Omental fat pad (tissue), 4 donors: ENCODE results near the gene SUPT4H1. TPM values are rescaled to one million over a fixed set of nuclear protein-coding genes. Genes with fewer than 3 reads are reported as not detected.

Experiments
- ATAC-seq: fragments of 150-250 bp; one replicate; pipeline ENCODE4 v1.9.1; 2016; ENCODE audit warnings: mild to moderate bottlenecking, moderate library complexity; ENCODE audit not compliant: low FRiP score
- DNase-seq: peaks from one replicate; pipeline ENCODE4 v3.0.0-alpha.2; 2019; ENCODE audit warnings: low spot score
- total RNA-seq, 4 donors: library from RNA; depleted of rRNA; stranded (reverse); fragments of >200 nt; gene quantifications; one replicate each; pipeline ENCODE4 v1.1.0, GENCODE V29; 2016
- TF ChIP-seq, protein P1 (sequence below), 3 donors: fragments of 450-650 bp; IDR thresholded peaks; one replicate each; pipeline ENCODE4 v1.5.1; 2016 to 2017; ENCODE audit warnings: antibody characterized with exemption in 3 of 3, mild to moderate bottlenecking in 3 of 3, moderate library complexity in 2 of 3

The SUPT4H1 gene
- total RNA-seq, 4 donors from 2014 or later: 42.1 to 49.2 (median 47.3) TPM

DNA sequence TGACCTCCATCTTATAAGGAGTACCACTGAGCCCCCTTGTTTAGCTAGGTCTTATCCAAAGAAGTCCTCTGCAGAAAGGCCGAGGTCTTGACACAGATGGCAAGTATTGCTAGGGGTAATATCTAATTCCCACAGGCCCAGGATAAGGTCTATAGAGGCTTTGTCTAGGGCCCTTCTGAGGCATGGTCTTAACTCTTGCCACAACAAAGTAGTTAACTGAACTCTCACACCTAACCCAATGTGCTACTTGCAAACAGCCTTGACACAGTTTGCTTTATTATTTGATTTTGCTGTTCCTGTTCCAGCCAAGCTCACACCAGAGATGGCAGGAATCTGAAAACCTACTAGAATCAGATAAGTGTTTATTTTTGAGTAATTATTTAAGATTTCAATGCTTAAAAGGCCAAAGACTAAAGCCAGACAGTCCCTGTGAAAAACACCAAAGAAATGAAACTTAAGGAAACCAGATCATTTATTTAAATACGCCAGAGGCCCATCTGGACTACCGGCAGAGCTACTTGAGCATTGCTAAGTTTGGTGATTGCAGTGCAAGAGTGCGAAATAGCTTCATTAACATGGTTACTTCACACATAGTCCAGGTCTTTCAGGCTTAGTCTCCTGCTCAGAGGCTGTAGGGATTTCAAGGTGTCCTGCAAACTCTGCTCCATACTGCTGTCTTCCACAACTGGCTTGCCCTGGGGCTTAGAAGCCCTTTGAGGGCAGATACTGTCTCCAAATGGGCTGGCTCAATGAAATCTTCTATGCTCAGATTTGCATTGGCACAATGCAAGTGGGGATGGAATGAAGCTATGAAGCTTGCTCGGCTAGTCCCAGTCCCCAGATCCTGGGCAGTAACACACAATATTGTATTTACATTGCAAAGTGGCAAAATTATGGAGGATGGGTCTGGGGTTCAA is 28.5 kb upstream of the SUPT4H1 start:
- no peak for ATAC-seq
- TF ChIP-seq, protein P1, sequence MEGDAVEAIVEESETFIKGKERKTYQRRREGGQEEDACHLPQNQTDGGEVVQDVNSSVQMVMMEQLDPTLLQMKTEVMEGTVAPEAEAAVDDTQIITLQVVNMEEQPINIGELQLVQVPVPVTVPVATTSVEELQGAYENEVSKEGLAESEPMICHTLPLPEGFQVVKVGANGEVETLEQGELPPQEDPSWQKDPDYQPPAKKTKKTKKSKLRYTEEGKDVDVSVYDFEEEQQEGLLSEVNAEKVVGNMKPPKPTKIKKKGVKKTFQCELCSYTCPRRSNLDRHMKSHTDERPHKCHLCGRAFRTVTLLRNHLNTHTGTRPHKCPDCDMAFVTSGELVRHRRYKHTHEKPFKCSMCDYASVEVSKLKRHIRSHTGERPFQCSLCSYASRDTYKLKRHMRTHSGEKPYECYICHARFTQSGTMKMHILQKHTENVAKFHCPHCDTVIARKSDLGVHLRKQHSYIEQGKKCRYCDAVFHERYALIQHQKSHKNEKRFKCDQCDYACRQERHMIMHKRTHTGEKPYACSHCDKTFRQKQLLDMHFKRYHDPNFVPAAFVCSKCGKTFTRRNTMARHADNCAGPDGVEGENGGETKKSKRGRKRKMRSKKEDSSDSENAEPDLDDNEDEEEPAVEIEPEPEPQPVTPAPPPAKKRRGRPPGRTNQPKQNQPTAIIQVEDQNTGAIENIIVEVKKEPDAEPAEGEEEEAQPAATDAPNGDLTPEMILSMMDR (IDR thresholded peaks at IDR 0.05): no peak
- DNase-seq: no peak

DNA sequence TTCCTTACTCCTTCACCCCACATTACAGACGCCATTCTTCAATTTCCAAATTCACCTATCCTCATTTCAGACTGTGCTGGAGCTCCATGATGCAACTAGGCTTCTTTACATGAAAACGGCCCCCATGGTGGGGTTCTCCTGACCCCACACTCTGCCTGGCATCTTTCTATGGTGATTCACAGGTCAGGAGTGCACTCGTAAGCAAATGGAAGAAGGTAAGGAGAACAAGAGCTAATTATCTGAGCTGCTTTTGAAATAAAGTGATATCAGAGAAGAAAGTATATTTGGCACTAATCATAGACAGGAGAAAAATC is 27.5 kb upstream of the SUPT4H1 start:
- TF ChIP-seq, protein P1 (IDR thresholded peaks at IDR 0.05): no peak
- ATAC-seq (no peak), DNase-seq (no peak)

DNA sequence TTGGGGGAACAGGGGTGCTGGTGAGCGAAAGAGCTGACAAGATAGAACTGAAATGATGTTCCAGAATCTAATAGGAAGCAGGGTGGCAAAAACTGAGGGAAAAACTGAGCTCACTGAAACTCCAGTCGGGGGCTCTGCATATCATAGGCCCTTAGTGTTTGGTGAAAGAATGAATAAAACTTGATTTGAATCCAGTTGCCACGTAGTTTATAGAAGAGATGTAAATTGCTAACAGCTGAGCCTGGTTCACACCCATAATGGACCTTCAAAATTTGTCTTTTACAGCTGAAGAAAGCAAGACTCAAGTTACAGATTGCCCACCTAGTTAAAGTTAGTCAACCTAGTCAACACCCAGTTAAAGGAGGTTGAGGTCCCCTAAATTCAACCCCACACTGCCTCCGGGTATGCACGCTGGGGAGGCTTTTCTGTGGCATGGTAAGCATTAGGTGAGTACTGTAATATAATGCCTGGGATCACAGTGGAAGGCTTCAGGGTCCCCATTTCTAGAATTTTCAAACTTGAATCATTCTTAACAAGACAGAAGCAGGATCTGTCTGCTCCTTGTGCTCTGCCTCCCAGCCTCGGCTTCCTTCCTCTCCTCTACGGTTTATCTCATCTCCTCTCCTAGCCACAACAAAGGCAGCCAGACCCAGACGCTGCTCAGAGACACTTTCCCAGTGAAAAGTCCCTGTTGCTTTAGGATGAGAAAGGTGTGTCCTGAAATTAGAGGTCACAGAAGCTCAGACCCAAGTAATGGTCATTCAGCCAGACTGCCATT is 26.9 kb upstream of the SUPT4H1 start:
- no peak for DNase-seq
- no peak for ATAC-seq
- TF ChIP-seq, protein P1 (IDR thresholded peaks at IDR 0.05): no peak

DNA sequence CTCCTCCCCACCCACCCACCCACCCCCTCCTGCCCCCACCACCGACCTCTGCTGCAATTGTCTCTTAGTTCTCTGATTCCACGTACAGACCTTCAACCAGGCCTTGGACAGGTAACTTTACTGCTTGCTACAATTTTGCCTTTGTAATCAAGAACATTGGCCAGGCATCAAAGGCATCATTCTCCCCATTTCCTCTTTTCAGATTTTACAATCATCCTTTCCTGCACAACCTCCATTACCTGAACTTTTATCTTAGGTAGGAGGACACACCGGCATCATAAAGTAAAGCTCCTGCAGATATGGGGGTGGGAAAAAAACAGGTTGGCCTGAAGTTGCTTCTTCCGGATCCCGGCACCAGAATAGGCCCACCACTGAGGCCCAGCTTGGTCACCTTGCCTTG is 25.7 kb upstream of the SUPT4H1 start:
- DNase-seq (no peak), ATAC-seq (no peak)
- TF ChIP-seq, protein P1 (IDR thresholded peaks at IDR 0.05): no peak

DNA sequence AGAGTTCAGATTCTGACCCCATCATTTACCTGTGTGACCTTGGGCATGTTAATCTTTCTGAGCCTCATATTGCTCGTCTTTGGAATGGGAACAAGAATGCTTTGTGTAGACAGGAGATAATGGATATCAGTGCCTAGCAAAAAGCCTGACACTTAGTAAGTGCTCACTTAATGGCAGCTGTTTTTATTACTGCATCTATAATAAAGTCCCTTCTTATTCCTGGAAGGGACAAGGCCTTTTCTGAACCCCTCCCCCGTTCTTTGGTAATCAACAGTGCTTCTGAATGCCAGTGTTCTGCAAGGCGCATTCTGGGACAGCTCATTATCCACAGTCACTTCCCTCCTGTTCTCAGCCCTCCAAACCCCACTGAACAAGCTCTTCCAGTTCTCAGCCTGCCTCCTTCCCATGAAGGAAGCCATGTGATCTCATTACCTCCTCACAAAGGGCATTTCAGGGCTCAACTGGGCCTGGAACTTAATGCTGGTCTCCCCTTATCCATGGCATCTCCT is 25.1 kb upstream of the SUPT4H1 start:
- DNase-seq: no peak
- TF ChIP-seq, protein P1 (IDR thresholded peaks at IDR 0.05): no peak
- ATAC-seq: no peak

DNA sequence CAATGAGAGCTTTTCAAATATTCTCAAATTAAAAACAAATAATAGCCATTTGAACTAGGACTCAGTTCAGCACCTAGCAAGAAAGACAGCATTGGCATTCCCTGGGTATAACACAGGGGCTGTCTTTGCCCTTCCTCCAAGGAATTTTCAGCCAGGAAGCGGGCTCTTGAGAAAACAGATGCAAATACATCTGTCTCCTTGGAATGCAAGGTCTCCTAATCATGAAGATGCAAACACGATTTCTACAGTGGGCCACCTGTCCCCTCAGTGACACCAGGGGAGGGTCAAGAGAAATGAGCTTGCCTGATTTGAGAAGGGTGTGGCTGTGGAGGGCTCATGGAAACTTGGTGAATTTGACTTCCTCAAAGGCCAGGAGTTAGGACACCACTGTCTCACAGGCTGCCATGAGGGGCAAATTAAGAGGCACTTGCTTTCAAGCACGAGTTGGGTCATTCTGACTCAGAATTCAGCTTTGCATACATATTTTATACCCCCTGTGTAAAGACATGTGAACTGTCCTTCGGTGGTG is 24.5 kb upstream of the SUPT4H1 start:
- TF ChIP-seq, protein P1 (IDR thresholded peaks at IDR 0.05): no peak
- no peak for ATAC-seq
- no peak for DNase-seq
